HG02852 (cell line): Measurements from ENCODE around the gene BRIP1.
"Not testable (repeated sequence)": the region's sequence is repeated elsewhere in the genome, so short reads cannot be mapped to it uniquely, and the experiment has no call there.

Source experiments
- ATAC-seq: cut with Tn5 transposase; IDR thresholded peaks from one replicate; pipeline ENCODE4 v1.9.1; 2021; ENCODE audit warnings: mild to moderate bottlenecking, moderate library complexity; ENCODE audit not compliant: unreplicated experiment

Gene BRIP1

DNA sequence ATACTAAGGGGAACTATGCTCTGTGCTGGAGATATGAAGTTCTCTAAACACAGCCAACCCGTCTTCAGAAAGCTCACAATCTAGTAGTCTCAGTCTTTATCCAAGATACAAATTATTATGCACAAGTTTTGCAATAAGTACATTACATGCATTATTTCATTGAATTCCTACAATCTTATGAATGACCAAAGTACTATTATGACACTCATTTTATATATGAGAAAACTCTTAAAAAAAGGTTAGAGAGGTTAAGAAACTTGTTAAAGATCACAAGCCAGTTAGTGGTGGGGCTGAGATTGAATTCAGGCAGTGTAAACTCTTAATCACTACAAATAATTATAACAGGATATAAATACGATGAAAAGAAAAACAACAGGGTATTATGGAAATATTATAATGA, 4.7 kb upstream of the BRIP1 start:
- no peak for ATAC-seq

DNA sequence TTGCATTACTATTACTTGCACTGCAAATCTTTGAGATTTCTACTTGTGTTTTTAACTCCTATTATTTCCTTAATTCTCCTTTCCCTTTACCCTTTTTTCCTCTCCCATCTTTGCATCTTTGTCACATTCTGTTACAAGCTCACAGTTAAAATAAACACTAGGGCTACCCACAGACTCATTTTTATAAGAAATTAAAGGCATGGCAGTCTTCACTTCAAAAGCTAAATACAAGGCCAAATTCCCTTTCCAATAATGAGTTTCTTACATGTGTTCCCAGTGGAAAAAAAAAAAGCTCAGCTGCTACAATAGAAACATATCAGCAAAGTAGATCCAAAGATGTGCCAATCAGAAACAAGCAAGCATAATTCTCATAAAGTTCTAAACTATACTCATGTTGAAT, 3.7 kb upstream of the BRIP1 start:
- ATAC-seq = no peak

DNA sequence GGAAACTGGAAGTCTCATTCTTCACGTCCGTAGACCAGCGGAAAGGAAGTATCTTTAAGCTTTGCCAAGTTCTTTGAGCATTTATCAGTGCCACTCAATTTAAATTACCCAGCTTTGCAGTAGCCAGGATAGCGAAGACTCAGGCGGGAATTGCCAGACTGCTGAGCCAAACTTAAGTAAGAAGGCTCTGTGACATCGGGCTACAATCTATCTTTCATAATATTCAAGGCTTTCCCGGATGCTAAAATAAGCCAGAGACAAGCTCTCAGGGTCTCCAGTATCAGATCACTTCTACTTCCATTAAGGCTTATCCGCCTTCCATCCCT, 436 bp upstream of the BRIP1 start:
- ATAC-seq = peak; percentile 8

DNA sequence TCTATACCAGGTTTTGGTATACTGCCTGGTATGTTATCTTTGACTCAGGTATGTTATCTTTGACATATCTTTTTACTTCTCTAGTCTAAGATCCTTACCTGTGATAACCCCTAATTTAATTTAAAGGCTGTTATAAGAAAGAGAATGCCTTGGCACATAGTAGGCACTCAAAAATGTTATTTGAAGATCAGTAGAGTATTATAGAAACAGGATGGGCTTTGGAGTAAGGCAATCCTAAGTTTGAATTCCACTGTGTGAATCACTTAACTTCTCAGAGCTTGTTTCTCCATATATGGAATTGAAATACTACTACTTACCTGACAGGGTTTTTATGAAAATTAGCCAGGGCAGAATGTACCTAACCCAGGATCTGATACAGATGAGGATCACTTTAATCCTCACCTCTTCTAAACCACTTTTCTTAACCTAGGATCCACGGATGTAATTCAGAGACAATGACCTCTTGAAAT, 1.2 kb downstream of the BRIP1 start:
- no peak for ATAC-seq

DNA sequence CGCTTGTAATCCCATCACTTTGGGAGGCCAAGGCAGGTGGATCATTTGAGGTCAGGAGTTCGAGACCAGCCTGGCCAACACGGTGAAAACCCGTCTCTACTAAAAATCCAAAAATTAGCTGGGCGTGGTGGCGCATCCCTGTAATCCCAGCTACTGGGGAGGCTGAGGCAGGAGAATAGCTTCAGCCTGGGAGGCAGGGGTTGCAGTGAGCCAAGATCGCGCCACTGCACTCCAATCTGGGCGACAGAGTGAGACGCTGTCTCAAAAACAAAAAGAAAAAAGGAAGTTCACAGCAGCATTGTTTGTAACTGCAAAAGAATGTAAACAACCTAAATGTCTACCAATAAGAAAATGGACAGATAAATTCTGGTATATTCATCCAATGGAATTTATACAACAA, 2.9 kb downstream of the BRIP1 start:
- ATAC-seq = not testable (repeated sequence)

DNA sequence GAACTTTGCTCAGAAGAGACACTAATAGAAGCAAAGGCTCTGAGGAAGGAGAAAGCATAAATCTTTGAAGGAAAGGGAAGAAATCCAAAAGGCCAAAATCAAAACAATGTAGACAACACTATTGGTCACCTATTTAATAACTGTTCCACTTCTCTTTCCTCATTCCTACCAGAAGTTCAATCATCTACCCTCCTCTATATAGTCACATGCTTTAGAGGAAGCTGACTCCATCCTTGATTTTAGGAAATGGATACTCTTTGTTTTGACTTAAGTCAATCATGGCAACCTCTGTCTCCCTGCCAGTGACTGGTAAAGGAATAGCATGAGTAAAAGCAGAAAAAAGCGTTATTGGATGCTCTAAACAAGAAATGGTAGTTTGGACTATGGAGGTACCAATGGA, 7.3 kb downstream of the BRIP1 start:
- ATAC-seq = no peak

DNA sequence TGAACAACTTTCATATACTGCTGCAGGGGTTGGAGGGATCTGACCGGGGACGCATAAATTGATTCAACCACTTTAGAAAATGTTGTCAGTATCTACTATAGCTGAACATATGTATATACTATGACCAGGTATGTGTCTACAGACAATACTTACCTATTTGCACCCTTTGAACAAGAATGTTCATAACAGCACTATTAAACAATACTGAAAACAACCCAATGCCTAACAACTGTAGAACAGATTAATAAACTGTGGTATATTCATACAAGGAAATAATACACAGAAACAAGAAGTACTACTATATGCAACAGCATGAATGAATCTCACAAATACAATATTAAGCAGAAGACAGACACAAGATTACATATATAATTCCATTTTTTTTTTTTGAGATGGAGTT, 10.5 kb downstream of the BRIP1 start:
- ATAC-seq = no peak

DNA sequence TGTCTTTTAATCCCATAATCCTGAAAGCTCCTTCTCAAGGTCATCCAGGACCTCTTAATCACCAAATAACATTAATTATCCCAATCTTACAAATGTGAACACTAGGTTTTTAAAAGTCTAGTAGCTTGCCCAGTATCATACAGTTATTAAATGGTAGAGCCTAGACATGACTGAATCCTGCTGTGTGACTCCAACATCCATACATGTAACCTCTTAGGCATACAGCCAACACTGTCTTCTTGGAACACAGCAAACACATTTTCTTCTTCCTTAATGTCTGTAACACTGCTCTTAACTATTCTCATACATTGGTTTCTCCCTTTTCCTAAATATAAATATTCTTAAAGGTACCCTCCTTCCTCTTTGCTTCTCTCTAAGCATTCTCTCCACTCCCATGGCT, 13.7 kb downstream of the BRIP1 start:
- no peak for ATAC-seq

DNA sequence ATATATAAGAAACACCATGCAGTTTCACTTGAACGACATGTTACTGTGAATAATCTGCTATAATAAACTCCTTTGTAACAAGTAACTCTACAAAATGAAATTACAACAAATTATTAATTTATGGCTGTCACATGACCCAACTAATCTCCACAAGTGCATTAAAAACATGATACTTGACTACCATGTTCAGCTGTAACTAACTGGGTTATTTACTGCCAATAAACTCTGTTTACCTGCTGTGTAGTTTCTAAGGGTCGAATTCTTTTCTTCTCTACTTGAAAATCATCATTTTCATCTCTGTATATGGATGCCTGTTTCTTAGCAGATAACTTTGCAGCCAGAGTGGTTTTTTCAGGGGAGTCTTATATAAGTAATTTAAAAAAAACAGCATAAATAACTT, 14.4 kb downstream of the BRIP1 start:
- ATAC-seq = no peak

DNA sequence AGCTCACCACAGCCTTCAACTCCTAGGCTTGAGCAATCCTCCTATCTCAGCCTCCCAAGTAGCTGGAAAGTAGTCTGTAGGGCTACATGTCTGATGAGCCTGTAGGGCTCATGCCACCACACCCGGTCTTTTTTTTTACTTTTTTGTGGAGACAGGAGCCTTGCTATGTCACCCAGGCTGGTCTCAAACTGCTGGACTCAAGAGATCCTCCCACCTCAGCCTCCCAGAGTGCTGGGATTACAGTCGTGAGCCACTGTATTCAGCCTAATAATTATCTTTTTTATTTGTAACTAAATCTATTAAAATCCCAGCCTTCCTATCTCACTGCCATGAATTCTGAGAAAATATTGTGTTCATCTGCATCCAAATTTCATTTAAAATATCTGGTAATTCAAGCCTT, 15.1 kb downstream of the BRIP1 start:
- no peak for ATAC-seq

DNA sequence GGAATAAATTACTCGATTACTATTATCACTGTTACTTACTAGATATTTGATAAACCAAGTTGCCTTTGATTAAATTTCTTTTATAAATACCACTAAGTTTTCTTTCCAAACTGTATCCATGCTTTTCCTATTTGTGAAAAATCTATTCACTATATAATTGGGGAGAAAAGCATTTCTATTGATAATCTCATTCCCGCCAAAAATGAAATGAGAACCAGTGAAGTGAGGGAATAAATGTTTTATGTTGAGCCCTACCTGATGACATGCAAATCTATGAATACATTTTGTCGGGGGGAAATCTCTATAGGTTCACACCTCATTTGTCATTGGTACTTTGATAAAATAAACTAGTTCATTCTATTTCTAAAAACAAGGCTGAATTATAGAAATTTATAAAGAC, 15.7 kb downstream of the BRIP1 start:
- no peak for ATAC-seq

DNA sequence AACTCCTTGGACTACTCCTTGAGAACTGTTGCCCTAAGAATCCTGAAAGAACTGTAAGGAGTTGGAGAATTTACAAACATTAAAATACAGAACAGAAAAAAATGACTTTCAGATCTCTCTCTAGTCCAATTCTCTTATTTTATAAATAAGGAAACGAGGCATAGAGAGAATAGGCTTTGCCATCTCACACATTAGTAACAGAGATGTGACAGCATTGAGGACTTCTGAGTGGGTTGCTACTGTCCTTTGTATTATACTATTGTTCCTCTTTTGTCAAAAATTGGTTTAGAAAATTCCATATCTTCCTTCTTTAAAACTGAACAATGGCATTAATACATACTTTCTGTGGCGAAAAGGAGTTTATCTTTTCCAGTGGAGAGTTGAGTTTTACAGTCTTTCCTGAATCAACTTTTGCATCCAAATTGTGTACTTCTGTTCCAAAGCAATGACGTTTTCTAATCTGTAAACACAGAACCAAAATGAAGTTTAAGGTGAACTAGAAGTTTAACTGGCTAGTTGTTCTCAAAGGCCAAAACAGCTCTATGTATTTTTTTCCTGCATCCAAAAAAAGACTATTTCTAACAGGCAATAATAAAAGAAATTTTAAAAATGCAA, 16.5 kb downstream of the BRIP1 start:
- ATAC-seq = no peak

DNA sequence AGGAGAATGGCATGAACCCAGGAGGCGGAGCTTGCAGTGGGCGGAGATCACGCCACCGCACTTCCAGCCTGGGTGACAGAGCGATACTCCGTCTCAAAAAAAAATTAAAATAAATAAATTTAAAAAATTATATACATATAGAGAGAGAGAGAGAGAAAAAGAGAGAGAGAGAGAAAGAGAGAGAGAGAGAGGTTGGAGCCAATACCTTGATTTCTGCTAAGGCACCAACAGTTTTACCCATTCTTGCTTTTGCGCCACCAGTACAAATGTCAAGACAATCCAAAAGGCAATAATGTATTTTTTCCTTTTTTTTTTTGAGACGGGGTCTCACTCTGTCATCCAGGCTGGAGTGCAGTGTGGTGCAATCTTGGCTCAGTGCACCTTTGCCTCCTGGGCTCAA, 17.2 kb downstream of the BRIP1 start:
- no peak for ATAC-seq

DNA sequence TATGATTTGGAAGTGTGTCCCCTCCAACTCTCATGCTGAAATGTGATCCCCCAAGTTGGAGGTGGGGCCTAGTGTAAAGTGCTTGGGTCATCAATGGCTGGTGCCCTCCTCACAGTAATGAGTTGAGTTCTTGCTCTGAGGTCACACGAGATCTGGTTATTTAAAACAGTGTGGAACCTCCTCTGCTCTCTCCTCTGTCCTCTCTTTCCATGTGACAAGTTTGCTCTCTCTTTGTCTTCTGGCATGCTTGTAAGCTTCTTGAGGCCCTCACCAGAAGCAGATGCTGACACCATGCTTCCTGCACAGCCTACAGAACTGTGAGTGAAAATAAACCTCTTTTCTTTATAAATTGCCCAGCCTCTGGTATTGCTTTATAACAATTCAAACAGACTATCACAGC, 19.9 kb downstream of the BRIP1 start:
- ATAC-seq = no peak

DNA sequence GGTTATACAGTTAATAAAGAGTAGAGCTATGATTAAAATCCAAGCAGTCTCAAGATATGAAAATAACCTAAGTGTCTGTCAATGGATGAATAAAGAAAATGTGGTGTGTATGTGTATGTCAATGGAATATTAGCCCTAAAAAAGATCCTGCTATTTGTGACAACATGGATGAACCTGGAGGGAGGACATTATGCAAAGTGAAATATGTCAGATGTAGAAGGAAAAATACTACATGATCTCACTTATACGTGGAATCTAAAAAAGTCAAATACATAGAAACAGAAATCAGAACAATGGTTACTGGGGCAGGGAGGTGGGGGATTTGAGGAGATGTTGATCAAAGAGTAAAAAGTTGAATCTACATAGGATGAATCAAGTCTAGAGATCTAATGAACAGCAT, 20.4 kb downstream of the BRIP1 start:
- no peak for ATAC-seq

DNA sequence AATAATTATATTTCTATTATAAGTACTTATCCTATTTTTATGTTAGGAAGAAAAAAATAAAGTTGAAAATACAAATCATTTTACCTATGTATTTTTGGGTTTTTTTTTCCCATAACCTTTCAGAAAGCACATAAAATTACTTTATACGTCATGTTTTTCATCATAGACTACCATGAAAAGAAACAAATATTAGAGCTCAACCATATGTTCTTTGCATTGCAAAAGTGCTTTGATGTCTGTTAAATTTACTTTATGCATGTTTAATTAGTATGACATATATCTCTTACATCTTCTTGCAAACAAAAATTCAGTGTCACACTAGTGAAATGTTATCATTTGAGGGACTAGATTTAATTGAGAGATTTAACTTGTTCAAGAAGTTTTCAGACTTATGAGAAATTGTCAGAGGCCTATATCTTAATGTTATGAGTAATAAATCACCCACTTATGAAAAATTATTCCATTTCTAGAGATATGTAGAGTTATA, 24.0 kb downstream of the BRIP1 start:
- ATAC-seq = no peak

DNA sequence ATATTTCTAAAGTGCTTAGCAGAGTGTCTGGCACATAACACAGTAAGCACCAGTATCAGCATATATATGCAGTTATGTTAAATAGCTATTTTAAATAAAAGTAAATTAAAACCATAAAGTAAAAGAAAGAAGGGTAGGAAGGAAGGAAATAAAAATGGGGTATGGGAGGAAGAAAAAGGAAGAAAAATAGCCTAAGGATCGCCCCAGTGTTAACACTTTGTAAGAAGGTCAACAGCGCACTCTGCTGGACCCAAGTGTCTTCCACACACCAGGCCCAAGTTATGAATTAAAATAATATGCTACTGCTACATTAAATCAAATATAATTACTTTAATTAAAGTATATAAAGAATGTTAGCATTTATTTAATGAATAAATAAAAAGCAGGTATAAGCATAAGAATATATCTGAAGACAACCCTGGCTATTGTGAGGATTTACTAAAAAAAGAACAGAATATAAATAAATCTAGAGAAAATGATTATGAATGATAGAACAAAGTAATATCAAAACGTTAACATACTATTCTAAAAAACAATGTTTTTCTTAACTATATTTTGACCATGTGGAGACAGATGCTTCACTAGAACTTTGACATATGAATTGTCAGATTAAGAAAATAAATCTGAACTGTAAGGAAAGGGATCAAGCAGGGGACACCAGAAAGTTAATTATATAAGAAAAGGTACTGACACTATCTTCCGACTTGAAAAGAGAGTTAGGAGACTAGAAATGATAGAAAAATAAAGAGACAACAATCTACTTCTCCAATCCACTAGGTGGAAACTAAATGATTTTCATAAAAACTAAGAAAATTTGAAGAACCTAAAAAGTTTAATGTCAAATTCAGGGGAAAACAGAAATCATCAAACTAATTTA, 25.9 kb downstream of the BRIP1 start:
- no peak for ATAC-seq

DNA sequence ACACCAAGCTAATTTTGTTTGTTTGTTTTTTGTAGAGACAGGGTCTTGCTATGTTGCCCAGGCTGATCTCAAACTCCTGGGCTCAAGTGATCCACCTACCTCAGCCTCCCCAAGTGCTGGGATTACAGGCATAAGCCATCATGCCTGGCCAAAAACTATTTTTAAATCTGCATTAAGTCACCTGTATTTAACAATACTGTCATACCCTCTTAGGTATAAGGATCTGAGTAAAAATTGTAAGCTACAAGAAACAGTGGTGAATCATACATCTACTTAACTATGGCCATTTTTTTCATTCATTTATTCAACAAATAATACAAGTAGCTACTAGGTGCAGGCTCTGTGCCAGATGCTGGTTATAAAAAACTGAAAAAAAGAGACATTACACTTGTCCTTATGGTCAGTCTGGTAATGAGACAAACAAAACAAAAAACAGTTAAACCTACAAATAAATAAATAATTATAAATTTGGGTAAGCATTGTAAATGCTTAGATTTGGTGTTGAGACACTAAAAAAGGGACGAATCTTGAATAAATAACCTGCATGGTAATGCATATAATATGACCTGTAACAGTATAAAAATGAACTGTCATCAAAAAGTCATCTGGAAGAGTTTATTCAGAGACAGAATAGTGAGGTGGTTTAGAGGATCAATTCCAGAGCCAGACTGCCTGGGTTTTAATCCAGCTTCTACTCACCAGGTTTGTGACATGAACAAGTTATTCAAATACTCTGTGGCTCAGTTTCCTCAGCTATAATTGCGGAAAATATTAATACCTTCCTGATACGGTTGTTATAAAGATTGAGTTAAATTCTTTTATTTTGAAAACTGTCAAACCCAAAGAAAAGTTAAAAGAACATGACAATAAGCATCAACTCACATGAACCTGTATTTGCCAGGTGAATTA, 26.8 kb downstream of the BRIP1 start:
- ATAC-seq = no peak

DNA sequence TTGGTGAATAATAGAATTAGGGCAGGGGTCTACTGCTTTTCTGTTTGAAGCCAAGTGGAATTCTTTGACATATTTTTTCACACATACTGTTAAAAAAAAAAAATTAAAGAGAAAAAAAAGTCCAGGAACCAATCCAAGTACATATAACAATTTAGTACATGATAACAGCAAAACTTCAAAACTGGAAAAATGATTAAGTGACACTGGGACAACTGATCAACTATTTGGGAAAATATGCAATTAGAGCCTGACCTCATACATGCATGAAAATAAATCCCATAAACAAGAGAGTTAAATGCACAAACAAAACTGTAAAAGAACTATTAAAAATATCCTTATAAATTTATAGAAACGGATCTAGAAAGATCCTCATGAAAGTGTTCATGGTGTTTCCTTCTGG, 27.7 kb downstream of the BRIP1 start:
- ATAC-seq = no peak

DNA sequence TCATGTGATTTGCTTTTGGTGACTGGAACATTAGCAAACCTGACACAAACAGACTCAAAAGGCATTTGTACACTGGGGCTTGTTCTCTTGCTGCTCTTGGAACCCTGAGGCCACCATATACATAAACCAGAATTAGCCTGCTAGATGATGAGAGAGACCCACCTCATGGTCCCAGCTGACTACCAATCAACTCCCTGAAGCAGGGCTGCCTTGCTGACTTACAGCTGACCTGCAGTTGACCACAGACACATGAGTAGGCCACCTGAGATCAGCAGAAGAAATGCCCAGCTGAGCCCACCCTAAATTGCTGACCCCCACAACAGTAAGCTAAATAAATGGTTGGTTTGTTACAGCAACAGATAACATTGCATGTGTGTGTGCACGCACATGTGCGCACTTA, 28.7 kb downstream of the BRIP1 start:
- no peak for ATAC-seq

DNA sequence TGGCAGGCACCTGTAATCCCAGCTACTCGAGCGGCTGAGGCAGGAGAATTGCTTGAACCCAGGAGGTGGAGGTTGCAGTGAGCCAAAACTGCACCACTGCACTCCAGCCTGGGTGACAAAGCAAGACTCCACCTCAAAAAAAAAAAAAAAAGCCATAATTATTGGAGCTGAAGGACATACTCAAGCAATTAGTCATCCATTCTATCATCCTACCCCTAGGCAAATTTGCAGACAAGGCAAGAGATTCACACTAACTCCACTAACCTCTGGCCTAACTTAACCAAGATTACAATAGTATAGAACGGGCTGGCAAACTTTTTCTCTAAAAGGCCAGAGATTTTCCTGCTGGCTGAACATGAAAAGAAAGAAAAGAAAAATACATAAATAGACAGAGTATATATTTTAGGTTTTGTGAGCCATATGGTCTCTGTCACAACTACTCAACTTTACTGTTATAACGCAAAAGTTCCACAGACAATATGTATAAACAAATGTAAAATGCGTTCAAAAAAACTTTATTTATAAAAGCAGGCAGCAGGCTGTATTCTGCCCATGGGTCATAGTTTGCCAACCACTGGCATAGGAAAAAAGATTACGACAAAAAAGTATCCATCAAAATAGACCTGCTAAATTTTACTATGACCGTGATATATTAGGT, 29.7 kb downstream of the BRIP1 start:
- ATAC-seq = no peak
